ENCODE results near the gene MAPK8. TPM values are rescaled to one million over a fixed set of nuclear protein-coding genes. Genes with fewer than 3 reads are reported as not detected.

Gene MAPK8
- total RNA-seq, 4 donors from 2014 or later = 29.7 to 126 (median 67.8) TPM

GRCh38 chr10:48322017-48322416, 15.5 kb downstream of the MAPK8 start:
- H3K9me3 ChIP-seq = no peaks in the 10 kb centered on the region
- H3K4me3 ChIP-seq = no peak overlapping the region
- H3K4me1 ChIP-seq = no peaks in the 10 kb centered on the region
- no peak for DNase-seq
- H3K27me3 ChIP-seq = no peaks in the 10 kb centered on the region
- 94 to 95% methylated on average over 3 of the region's 3 CpGs for WGBS, 2 donors (ENCODE audit: low coverage in 1 of 2)
- H3K36me3 ChIP-seq = no peaks in the 10 kb centered on the region
- in situ Hi-C loops (cut with MboI; ENCODE audit: low pct_ligation_motif_present in 1 of 4, low pct_unique_long_range_greater_than_20kb in 1 of 4, low sequenced_read_pairs in 3 of 4) = no loop called here
- intact Hi-C loops (cut with DNase I; ENCODE audit: low total_unique reads) = no loop called here
- TF ChIP-seq POLR2A (IDR thresholded peaks at IDR 0.05) = no peak
- TF ChIP-seq CTCF (IDR thresholded peaks at IDR 0.05) = no peak
- no peak for TF ChIP-seq EP300 (IDR thresholded peaks at IDR 0.05; ENCODE audit: low read depth)
- no peak for TF ChIP-seq POLR2AphosphoS5 (IDR thresholded peaks at IDR 0.05)
- H3K27ac ChIP-seq = no peak overlapping the region

DNA sequence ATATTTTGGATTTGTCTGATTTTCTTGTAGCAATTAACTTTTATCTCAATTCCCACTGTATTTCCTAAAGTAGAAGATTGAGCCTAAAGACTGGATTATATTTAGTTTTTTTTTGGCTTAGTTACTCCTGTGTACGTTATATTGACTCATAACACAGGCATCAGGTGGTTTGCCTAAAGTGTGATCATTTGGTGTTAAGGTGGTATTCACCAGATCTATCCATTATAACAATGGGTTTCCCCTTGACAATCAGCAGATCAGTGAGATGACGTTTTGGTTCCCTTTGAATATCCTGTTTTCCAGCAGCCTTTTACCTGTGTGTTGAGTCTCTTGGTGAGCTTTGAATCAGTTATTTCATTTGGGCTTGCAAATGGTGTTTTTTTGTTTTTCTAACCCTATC, 18.1 kb downstream of the MAPK8 start:
- in situ Hi-C loops (cut with MboI; ENCODE audit: low pct_ligation_motif_present in 1 of 4, low pct_unique_long_range_greater_than_20kb in 1 of 4, low sequenced_read_pairs in 3 of 4) (no loop called here), intact Hi-C loops (cut with DNase I; ENCODE audit: low total_unique reads) (no loop called here)
- no peak for DNase-seq
- no peak overlapping the region for H3K4me3 ChIP-seq
- WGBS, 2 donors (ENCODE audit: low coverage in 1 of 2) = 71 to 85% methylated on average over 2 of the region's 2 CpGs
- H3K36me3 ChIP-seq = no peaks in the 10 kb centered on the region
- no peak overlapping the region for H3K27ac ChIP-seq
- TF ChIP-seq POLR2A (IDR thresholded peaks at IDR 0.05) = no peak
- no peak for TF ChIP-seq CTCF (IDR thresholded peaks at IDR 0.05)
- no peak for TF ChIP-seq POLR2AphosphoS5 (IDR thresholded peaks at IDR 0.05)
- no peak for TF ChIP-seq EP300 (IDR thresholded peaks at IDR 0.05; ENCODE audit: low read depth)
- no peaks in the 10 kb centered on the region for H3K4me1 ChIP-seq
- H3K27me3 ChIP-seq = no peaks in the 10 kb centered on the region
- H3K9me3 ChIP-seq = no peaks in the 10 kb centered on the region

DNA sequence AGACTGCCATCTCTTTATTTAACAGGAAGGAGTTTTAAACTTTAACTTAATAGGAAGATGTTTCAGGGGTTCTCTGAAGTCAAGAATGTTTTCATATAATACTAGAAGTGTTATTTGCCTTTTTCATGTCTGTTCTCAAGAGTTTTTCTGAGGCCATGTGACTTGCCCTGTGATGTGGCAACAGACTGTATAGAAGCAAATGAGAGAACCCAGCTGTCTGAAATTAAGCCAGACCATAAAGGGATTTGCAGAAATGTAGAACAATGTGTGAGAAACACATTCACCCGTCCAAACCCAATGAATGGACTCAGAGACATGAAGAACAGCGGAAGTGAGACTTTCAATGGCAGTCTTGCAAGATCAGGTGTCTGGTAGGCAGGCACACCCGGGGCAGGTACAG, 23.8 kb downstream of the MAPK8 start:
- DNase-seq = no peak
- H3K4me3 ChIP-seq = no peak overlapping the region
- WGBS, 2 donors (ENCODE audit: low coverage in 1 of 2) = 88% methylated on average over 1 to 3 of the region's 3 CpGs
- in situ Hi-C loops (cut with MboI; ENCODE audit: low pct_ligation_motif_present in 1 of 4, low pct_unique_long_range_greater_than_20kb in 1 of 4, low sequenced_read_pairs in 3 of 4) (no loop called here), intact Hi-C loops (cut with DNase I; ENCODE audit: low total_unique reads) (no loop called here)
- H3K4me1 ChIP-seq = no peaks in the 10 kb centered on the region
- no peaks in the 10 kb centered on the region for H3K36me3 ChIP-seq
- TF ChIP-seq POLR2AphosphoS5 (IDR thresholded peaks at IDR 0.05) = no peak
- TF ChIP-seq POLR2A (IDR thresholded peaks at IDR 0.05) = no peak
- TF ChIP-seq EP300 (IDR thresholded peaks at IDR 0.05; ENCODE audit: low read depth) = no peak
- no peaks in the 10 kb centered on the region for H3K9me3 ChIP-seq
- H3K27ac ChIP-seq = no peak overlapping the region
- no peaks in the 10 kb centered on the region for H3K27me3 ChIP-seq

- no peak for DNase-seq
- no peak overlapping the region for H3K27ac ChIP-seq
- H3K4me3 ChIP-seq = no peak overlapping the region
- H3K27me3 ChIP-seq = no peaks in the 10 kb centered on the region
- H3K36me3 ChIP-seq = no peaks in the 10 kb centered on the region
- intact Hi-C loops (cut with DNase I; ENCODE audit: low total_unique reads) (no loop called here), in situ Hi-C loops (cut with MboI; ENCODE audit: low pct_ligation_motif_present in 1 of 4, low pct_unique_long_range_greater_than_20kb in 1 of 4, low sequenced_read_pairs in 3 of 4) (no loop called here)
- 77% methylated on average over 1 of the region's 1 CpG; no CpG with 5 or more reads in 1 of the 2 donors for WGBS, 2 donors (ENCODE audit: low coverage in 1 of 2)
- H3K9me3 ChIP-seq = no peaks in the 10 kb centered on the region
- no peaks in the 10 kb centered on the region for H3K4me1 ChIP-seq
- no peak for TF ChIP-seq EP300 (IDR thresholded peaks at IDR 0.05; ENCODE audit: low read depth)
- no peak for TF ChIP-seq CTCF (IDR thresholded peaks at IDR 0.05)
- TF ChIP-seq POLR2AphosphoS5 (IDR thresholded peaks at IDR 0.05) = no peak
- TF ChIP-seq POLR2A (IDR thresholded peaks at IDR 0.05) = no peak
Measured at GRCh38 chr10:48331436-48331835, 25.0 kb downstream of the MAPK8 start.

All from transverse colon (tissue), 4 donors.